ENCODE data around the gene PDCD4.

The PDCD4 gene

GRCh38 chr10:110919349-110919931 lies 47.7 kb downstream of the PDCD4 start, which contains the start of gene SHOC2:
Gene SHOC2 (plus strand): TSS chr10:110919604. CDS start chr10:110964359, 44,755 bp downstream.
- peak within 1 kb of the TSS; percentile 80 for H3K9ac ChIP-seq (ENCODE audit: low read depth, low read length)
- no peaks in the 10 kb centered on the region for H3K9me3 ChIP-seq (ENCODE audit: control insufficient read depth, insufficient read depth, low read length)
- no peaks in the 10 kb centered on the region for H3K27me3 ChIP-seq (ENCODE audit: control insufficient read depth, insufficient read depth, low read length)
- H3K36me3 ChIP-seq (ENCODE audit: control insufficient read depth, insufficient read depth, low read length) = no peaks in the 10 kb centered on the region
- peaks cover 5% of the 10 kb centered on the region for H3K4me1 ChIP-seq (ENCODE audit: control insufficient read depth, insufficient read depth, low read length)
- peak within 1 kb of the TSS; percentile 100 for H3K4me3 ChIP-seq (ENCODE audit: low read depth, low read length)

DNA sequence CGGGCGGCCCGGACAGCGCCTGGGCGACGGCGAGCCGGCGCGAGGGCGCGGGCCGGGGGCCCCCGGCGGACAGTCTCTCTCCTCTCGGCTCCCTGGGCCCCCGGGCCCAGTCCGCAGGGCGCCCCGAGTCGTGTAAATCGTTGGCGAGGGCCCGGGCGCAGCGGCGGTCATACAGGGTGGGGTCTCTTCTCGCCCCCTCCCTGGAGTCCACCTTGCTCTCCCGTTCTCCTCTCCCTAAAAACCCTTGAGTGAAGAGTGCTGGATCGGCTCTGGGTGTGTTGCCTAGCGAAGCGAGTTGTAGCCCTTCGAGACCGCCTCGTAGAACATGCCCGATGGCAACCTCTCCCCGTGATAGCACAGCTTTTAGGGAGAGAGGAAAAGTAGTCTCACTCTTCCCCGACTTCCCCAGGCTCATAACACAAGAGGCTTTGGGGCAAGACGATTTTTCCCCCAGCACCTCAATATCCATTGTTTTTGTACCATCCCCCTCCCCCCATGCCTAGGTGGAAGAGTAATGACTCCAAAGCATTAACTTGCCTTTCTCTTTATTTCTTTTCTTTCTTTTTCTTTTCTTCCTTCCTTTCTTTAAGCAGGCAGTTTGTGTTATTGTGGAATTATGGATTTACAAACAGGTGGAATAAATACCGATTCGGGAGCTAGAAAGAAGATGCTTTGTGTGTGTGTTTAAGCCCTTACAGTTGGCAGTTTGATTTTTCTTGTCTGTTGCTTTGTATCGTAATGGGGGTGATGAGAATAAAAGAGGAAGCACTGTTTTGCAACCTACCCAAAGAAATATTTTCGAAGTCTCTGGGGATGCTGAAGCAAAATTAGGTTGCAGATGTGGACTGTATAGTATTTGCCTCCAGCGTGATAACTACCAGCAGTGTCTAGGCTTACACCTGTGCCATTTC lies 48.5 kb downstream of the PDCD4 start:
- Histone ChIP-seq H3K36me3 (ENCODE audit: control insufficient read depth, insufficient read depth, low read length) (no peaks in the 10 kb centered on the region), H3K27me3 (ENCODE audit: control insufficient read depth, insufficient read depth, low read length) (no peaks in the 10 kb centered on the region), H3K9me3 (ENCODE audit: control insufficient read depth, insufficient read depth, low read length) (no peaks in the 10 kb centered on the region), H3K9ac (ENCODE audit: low read depth, low read length) (peak overlapping the region; percentile 80), H3K4me1 (ENCODE audit: control insufficient read depth, insufficient read depth, low read length) (peaks cover 5% of the 10 kb centered on the region), H3K4me3 (ENCODE audit: low read depth, low read length) (peak overlapping the region; percentile 95)

- Histone ChIP-seq H3K27me3 (ENCODE audit: control insufficient read depth, insufficient read depth, low read length) (no peaks in the 10 kb centered on the region), H3K9ac (ENCODE audit: low read depth, low read length) (no peak overlapping the region), H3K4me3 (ENCODE audit: low read depth, low read length) (no peak overlapping the region), H3K4me1 (ENCODE audit: control insufficient read depth, insufficient read depth, low read length) (peaks cover 5% of the 10 kb centered on the region), H3K9me3 (ENCODE audit: control insufficient read depth, insufficient read depth, low read length) (no peaks in the 10 kb centered on the region), H3K36me3 (ENCODE audit: control insufficient read depth, insufficient read depth, low read length) (no peaks in the 10 kb centered on the region)
These were observed 52.2 kb downstream of the PDCD4 start for GRCh38 chr10:110923856-110924493.

GRCh38 chr10:110927461-110927860 lies 55.7 kb downstream of the PDCD4 start:
- Histone ChIP-seq H3K4me1 (ENCODE audit: control insufficient read depth, insufficient read depth, low read length) (peaks cover 11% of the 10 kb centered on the region), H3K4me3 (ENCODE audit: low read depth, low read length) (no peak overlapping the region), H3K27me3 (ENCODE audit: control insufficient read depth, insufficient read depth, low read length) (no peaks in the 10 kb centered on the region), H3K9me3 (ENCODE audit: control insufficient read depth, insufficient read depth, low read length) (no peaks in the 10 kb centered on the region), H3K9ac (ENCODE audit: low read depth, low read length) (no peak overlapping the region), H3K36me3 (ENCODE audit: control insufficient read depth, insufficient read depth, low read length) (no peaks in the 10 kb centered on the region)

- Histone ChIP-seq H3K4me1 (ENCODE audit: control insufficient read depth, insufficient read depth, low read length) (peaks cover 11% of the 10 kb centered on the region), H3K36me3 (ENCODE audit: control insufficient read depth, insufficient read depth, low read length) (no peaks in the 10 kb centered on the region)
These were observed 60.1 kb downstream of the PDCD4 start for GRCh38 chr10:110931769-110932381.

GRCh38 chr10:110932505-110933180 lies 60.9 kb downstream of the PDCD4 start:
- H3K4me1 ChIP-seq (ENCODE audit: control insufficient read depth, insufficient read depth, low read length) = peaks cover 11% of the 10 kb centered on the region
- no peaks in the 10 kb centered on the region for H3K27me3 ChIP-seq (ENCODE audit: control insufficient read depth, insufficient read depth, low read length)
- no peak overlapping the region for H3K4me3 ChIP-seq (ENCODE audit: low read depth, low read length)
- no peaks in the 10 kb centered on the region for H3K9me3 ChIP-seq (ENCODE audit: control insufficient read depth, insufficient read depth, low read length)
- H3K36me3 ChIP-seq (ENCODE audit: control insufficient read depth, insufficient read depth, low read length) = no peaks in the 10 kb centered on the region
- H3K9ac ChIP-seq (ENCODE audit: low read depth, low read length) = no peak overlapping the region

More at GRCh38 chr10:110931769-110932381, 60.1 kb downstream of the PDCD4 start:
- Histone ChIP-seq H3K9ac (ENCODE audit: low read depth, low read length) (no peak overlapping the region), H3K4me3 (ENCODE audit: low read depth, low read length) (no peak overlapping the region), H3K27me3 (ENCODE audit: control insufficient read depth, insufficient read depth, low read length) (no peaks in the 10 kb centered on the region), H3K9me3 (ENCODE audit: control insufficient read depth, insufficient read depth, low read length) (no peaks in the 10 kb centered on the region)

DNA sequence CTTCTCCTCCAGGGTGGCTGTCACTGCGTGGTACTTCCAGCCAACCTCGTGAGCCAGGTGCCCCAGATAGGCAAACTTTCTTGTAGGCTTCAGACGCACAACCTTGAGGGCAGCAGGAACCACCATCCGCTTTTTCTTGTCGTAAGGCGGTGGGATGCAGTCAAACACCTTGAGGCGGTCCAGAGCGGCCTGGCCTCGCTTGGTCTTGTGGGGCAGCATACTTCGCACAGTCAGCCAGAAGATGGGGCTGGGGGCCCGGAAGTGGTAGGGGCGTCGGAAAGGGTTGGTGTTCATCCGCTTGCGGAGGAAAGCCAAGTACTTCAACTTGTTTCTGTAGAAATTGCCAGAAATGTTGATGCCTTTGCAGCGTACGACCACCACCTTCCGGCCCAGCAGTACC lies 65.0 kb downstream of the PDCD4 start:
- Histone ChIP-seq H3K4me1 (ENCODE audit: control insufficient read depth, insufficient read depth, low read length) (peaks cover 2% of the 10 kb centered on the region), H3K9me3 (ENCODE audit: control insufficient read depth, insufficient read depth, low read length) (no peaks in the 10 kb centered on the region), H3K36me3 (ENCODE audit: control insufficient read depth, insufficient read depth, low read length) (no peaks in the 10 kb centered on the region), H3K4me3 (ENCODE audit: low read depth, low read length) (no peak overlapping the region), H3K9ac (ENCODE audit: low read depth, low read length) (no peak overlapping the region), H3K27me3 (ENCODE audit: control insufficient read depth, insufficient read depth, low read length) (no peaks in the 10 kb centered on the region)

- Histone ChIP-seq H3K27me3 (ENCODE audit: control insufficient read depth, insufficient read depth, low read length) (no peaks in the 10 kb centered on the region), H3K9me3 (ENCODE audit: control insufficient read depth, insufficient read depth, low read length) (no peaks in the 10 kb centered on the region), H3K9ac (ENCODE audit: low read depth, low read length) (no peak overlapping the region), H3K4me1 (ENCODE audit: control insufficient read depth, insufficient read depth, low read length) (no peaks in the 10 kb centered on the region), H3K4me3 (ENCODE audit: low read depth, low read length) (no peak overlapping the region), H3K36me3 (ENCODE audit: control insufficient read depth, insufficient read depth, low read length) (no peaks in the 10 kb centered on the region)
These were observed 67.7 kb downstream of the PDCD4 start for GRCh38 chr10:110939419-110939818.

- Histone ChIP-seq H3K27me3 (ENCODE audit: control insufficient read depth, insufficient read depth, low read length) (no peaks in the 10 kb centered on the region), H3K4me1 (ENCODE audit: control insufficient read depth, insufficient read depth, low read length) (no peaks in the 10 kb centered on the region), H3K4me3 (ENCODE audit: low read depth, low read length) (no peak overlapping the region), H3K36me3 (ENCODE audit: control insufficient read depth, insufficient read depth, low read length) (no peaks in the 10 kb centered on the region), H3K9me3 (ENCODE audit: control insufficient read depth, insufficient read depth, low read length) (no peaks in the 10 kb centered on the region), H3K9ac (ENCODE audit: low read depth, low read length) (no peak overlapping the region)
These were observed 73.2 kb downstream of the PDCD4 start for GRCh38 chr10:110944792-110945396.

GRCh38 chr10:110946496-110946895 lies 74.8 kb downstream of the PDCD4 start:
- H3K9me3 ChIP-seq (ENCODE audit: control insufficient read depth, insufficient read depth, low read length) = no peaks in the 10 kb centered on the region
- no peaks in the 10 kb centered on the region for H3K36me3 ChIP-seq (ENCODE audit: control insufficient read depth, insufficient read depth, low read length)
- H3K4me3 ChIP-seq (ENCODE audit: low read depth, low read length) = no peak overlapping the region
- H3K4me1 ChIP-seq (ENCODE audit: control insufficient read depth, insufficient read depth, low read length) = no peaks in the 10 kb centered on the region
- H3K9ac ChIP-seq (ENCODE audit: low read depth, low read length) = no peak overlapping the region
- no peaks in the 10 kb centered on the region for H3K27me3 ChIP-seq (ENCODE audit: control insufficient read depth, insufficient read depth, low read length)

Measured in iPS-15b (cell line).